AG08396 (cell line): Measurements from ENCODE around the gene CATSPERE.
"Not testable (repeated sequence)": the region's sequence is repeated elsewhere in the genome, so short reads cannot be mapped to it uniquely, and the experiment has no call there.

Source experiments
- DNase-seq: peaks from one replicate; pipeline ENCODE4 v3.0.0; 2012; ENCODE audit warnings: low spot score, mixed read lengths

The CATSPERE gene

DNA sequence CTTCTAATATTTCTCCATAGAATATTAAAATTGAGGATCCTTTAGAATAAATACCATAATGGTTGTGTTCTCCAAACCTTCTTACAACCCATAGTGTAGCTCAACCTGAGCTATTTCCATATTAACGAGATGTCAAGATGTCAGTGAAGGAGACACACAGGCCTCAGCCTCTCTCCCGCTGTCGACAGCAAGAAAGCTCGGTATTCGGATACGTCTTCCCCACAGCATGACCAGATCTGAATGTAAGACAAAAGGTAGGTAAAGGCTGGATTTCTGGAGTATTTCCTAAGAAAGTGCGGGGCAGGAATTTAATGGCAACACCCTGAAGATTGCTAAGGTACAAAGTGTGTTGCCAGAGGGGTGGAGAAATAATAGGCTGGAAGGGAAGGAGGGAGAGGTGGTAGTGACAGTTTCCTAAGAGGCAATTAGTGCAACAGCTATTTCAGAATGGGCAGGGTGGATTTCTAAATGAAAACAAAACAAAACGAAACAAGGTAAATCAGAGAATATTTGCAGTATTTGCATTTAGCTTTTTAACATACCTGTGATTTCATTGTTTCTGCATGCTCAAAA, 11.1 kb upstream of the CATSPERE start:
- no peak for DNase-seq

DNA sequence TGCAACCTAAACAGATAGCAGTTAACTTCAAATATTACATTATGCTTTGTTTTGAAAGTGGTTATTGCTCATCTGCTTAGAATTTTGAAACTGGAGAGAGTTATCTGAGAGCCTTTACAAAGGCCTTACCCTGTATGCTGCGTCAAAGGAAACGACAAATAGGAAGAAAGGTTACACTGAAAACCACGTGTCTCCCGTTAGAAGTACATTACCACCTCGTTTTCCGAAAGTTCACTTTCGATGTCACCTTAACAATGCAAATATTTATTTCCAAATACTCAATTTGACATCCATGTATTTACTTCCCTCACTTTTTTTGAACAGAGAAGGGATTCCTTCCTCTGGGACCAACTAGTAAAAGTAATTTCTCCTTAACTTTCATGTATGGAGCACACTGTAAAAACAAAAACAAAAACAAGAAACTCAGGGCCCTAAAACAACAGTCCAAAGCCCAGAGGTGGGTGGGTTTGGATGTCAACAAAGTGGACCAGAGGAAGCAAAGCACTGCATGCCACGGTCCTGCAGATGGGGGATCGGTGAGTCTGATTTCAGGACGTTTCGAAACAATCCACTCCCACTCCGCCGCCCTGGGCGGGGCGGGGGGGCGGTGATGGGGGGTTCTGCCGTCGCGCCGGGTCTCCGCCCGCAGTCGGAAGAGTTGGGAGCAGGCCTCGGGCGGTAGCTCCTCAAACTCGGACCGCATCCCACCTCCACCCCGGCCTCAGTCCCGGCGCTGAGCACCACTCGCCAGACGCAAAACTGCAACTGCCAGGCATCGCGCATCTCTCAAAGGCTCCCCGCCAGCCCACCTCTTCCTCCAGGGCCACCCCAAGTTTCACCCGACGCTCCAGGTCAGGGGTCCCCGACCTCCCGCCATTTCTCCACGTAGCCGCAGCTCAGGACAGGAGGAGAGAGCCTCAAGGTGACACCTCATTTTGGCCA, 10.2 kb upstream of the CATSPERE start:
- DNase-seq: peak; percentile 52

DNA sequence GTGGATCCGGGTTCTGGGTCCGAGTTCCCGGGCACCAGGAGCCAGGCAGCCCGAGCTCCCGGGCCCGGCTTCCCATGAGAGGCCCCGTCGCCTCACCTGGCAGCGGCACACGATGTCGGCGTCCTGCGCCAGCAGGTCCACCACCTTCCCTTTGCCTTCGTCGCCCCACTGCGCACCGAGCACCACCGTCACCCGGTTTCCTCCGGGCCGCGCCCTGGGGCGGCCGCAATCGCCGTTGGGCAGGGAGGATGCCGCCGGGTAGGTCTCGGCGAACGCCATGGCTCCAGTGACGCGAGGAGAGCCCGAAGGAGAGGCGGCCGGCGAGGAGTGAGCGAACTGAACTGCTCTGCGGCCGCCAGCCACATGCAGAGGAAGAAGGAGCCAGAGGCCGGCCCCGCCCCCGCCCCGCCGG, 9.5 kb upstream of the CATSPERE start, which contains the start of gene ADSS2:
ADSS2 (minus strand) TSS at position 371 of the 412 bp plus-strand sequence; CDS start at position 279, 92 bp downstream.
- DNase-seq: no peak

DNA sequence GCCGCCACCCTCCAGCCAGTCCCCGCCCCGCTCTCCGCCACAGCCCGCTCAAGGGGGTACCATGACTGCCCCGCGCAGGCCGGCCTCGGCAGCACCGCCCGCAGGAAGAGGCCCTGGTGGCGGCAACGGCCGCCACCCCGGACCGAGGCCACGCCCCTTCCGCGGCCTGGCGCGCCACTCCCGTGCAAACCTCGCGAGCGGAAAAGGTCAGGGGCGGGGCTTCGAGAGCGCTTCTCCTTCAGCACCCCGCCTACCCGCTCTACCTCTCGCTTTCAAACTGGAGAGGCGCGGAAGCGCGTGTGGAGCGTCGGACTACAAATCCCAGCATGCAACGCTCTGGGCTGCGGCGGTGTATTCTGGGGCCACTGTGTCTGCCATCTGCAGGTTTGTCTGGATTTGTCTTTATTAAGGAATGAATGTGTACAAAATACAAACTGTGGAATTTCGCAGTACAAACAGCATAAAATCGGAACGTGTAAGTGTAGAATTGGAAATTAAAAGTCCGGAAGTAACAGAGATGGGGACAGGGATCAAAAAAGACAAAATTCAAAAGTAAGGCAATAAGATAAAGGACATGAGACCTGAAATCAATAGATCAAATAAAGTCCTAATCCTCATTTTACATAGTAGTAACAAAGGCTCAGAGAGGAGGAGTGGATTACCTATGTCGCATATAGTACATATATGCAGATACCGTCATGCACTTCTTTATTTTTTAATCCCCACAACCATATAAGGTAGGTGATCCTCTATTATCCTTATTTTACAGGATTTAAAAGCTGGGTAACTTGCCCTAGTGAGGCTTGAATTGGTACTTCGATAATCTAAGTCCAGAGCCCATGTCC, 8.9 kb upstream of the CATSPERE start:
- DNase-seq: peak; percentile 98

DNA sequence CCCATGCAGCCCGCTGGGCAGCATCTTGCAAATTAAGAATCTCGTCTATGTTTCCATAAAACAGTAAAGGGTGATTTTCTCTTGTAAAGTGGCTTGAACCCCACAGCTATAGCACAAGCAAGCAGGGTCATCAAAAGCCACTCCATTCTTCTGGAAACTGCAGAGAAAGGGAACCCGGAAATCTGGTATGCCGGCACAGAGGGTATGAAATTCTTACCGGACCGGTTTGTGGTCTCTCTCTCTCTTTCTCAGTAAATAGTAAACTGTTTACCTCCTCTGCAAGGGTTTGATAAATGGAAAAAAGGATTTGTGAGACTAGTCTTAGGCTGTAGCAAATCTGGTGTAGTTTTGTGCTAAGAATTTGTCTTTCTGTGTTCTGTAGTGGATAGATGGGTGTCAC, 6.7 kb upstream of the CATSPERE start:
- no peak for DNase-seq

DNA sequence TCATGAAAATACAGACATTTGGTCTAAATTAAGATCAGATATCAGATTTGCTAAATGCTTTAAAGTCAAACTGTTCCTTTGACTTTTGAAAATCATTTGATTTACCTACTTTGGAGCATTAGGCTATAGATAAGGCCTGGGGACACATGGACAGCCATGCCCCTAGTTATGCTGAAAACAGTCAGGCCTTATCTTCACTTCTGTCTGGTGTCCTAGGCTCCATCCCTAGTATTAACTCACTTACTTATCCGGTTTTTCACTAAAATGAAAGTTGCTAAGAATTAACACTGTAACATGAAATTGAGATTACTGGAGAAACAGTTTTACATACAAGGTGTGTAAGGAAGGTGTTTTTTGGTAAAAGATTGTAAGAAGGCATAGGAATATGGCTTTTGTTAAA, 4.5 kb upstream of the CATSPERE start:
- no peak for DNase-seq

DNA sequence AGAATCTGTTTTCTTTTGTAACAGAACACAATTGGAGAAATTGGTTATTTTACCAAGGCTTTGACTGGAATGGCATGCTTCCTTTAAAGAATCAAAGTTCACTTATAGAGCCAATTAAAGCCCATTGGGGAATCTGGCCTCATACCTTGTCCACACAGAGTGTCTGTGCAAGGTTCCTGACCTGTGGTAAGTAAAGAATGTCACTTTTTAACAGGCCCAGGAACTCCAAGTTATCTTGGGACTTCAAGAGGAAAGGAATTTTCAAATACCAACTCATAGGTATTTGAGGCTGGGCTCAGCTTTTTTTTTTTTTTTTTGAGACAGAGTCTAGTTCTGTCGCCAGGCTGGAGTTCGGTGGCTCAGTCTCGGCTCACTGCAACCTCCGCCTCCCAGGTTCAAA, 2.3 kb upstream of the CATSPERE start:
- DNase-seq: no peak

DNA sequence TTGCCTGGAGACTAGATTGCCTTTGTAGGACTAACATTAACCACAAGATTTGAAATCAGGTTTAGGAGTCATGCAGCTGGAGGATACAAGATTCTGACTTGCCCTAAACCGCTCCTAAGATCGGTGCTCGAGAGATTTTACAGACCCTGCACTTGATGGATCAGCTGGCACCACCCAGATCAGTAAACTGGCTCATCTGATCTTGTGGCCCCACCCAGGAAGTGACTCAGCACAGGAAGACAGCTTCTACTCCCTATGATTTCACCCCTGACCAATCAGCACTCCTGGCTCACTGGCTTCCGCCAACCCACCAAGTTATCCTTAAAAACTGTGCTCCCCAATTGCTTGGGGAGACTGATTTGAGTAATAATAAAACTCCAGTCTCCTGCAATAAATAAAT, 876 bp upstream of the CATSPERE start:
- DNase-seq: no peak

DNA sequence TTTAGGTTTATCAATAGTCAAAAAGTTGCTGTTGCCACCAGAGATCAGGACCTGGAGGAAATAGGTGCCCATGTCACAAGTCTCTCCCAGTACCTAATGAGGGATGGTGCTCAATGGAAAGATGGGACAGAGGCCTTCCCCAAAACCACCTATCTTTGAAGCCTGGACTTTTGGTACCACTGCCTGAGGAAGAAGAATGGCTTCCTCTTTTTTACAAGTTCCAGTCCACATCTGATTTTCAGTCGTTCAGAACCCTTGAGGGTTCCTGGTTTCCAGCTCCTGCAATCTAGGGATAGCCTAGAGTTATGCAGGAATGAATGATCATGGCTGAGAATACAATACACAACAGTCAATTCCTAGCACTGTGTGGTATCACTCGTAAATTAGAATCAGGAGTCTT, 5.7 kb downstream of the CATSPERE start:
- DNase-seq: no peak

DNA sequence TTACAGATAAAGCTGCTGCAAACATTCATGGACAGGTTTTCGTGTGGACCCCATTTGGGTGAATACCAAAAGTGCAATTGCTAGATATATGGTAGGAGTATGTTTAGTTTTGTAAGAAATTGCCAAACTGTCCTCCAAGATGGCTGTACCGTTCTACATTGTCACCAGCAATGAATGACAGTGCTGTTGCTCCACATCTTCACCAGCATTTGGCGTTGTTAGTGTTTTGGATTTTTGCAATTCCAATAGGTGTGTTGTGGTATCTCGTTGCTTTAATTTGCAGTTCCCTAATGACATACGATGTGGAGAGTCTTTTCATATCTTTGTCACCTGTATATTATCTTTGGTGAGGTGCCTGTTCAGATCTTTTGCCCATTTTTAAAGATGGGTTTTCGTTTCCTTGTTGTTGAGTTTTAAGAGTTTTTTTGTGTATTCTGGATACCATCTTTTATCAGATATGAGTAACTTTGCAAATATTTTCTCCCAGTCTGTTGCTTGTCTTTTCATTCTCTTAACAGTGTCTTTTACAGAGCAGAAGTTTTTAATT, 12.1 kb downstream of the CATSPERE start:
- no peak for DNase-seq

DNA sequence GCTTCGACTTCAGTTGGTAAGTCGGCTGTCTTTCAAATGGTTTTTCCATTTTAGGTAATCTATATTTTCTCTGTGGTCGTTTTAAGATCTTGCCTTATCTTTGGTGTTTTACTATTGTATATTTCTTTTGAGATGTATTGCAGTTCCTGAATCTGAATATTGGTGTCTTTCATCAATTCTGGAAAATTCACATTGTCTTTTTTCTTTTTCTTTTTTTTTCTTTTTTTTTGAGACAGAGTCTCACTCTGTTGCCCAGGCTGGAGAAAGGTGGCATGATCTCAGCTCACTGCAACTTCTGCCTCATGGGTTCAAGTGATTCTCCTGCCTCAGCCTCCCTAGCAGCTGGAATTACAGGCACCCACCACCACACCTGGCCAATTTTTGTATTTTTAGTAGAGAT, 23.9 kb downstream of the CATSPERE start:
- not testable (repeated sequence) for DNase-seq

DNA sequence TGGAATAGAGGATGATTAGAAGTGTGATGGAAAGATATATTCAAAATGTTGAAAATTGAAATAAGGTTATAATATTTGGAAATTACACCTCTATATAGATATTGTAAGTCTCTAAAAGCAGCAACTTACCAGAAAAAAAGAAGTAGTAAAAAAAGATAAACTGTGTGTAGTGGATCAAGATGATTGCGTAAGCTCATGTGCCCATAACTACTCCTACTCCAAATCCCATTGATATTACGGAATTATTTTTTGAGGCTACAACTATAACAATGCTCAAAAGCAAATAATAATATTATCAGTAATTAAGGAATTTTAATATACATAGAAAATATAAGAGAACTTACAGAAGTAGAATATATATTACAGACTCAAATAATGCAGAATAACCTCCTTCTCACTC, 33.6 kb downstream of the CATSPERE start:
- no peak for DNase-seq

DNA sequence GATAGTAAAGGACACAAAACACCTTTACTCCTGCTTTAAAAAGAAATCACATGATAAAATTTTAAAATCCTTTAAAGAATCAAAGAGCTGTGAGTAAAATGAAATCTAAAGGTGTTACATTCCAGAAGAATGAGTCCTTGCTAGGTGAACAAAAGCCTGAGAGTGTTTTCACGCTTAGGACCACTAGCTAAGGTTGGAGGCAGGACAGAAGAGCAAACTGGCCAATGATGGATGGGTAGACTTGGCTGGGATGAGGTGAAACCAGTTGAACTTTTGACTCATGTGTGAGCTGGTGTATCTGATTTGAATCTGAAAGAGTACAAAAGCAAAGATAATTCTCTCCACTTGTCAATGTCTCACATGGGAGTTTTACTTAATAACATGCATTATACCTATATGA, 35.1 kb downstream of the CATSPERE start:
- no peak for DNase-seq

DNA sequence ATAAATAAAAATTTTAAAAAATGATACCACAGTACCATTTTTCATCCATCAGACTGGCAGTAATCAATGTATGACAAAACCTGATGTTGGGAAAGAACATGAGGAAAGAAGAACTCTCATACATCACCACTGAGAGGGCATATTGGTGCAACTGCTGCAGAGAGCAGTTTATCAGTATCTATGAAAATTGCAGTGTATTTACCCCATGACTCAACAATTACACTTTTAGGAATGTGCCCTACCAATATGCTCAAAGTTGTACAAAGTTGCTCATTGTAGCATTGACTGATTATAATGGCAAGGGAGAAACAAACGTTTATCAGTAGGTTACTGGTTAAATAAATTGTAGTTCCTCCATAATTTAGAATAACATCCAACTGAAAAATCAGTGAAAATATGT, 36.7 kb downstream of the CATSPERE start:
- DNase-seq: peak; percentile 5

DNA sequence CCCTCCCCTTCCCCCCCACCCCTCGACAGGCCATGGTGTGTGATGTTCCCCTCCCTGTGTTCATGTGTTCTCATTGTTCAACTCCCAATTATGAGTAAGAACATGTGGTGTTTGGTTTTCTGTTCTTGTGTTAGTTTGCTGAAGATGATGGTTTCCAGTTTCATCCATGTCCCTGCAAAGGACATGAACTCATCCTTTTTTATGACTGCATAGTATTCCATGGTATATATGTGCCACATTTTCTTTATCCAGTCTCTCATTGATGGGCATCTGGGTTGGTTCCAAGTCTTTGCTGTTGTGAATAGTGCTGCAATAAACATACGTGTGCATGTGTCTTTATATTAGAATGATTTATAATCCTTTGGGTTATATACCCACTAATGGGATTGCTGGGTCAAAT, 38.4 kb downstream of the CATSPERE start:
- not testable (repeated sequence) for DNase-seq

DNA sequence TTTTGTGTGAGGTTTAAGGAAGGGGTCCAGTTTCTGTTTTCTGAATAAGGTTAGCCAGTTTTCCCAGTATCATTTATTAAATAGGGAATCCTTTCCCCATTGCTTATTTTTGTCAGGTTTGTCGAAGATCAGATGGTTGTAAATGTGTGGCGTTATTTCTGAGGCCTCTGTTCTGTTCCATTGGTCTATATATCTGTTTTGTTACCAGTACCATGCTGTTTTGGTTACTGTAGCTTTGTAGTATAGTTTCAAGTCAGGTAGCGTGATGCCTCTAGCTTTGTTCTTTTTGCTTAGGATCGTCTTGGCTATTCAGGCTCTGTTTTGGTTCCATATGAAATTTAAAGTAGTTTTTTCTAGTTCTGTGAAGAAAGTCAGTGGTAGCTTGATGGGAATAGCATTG, 39.4 kb downstream of the CATSPERE start:
- not testable (repeated sequence) for DNase-seq

DNA sequence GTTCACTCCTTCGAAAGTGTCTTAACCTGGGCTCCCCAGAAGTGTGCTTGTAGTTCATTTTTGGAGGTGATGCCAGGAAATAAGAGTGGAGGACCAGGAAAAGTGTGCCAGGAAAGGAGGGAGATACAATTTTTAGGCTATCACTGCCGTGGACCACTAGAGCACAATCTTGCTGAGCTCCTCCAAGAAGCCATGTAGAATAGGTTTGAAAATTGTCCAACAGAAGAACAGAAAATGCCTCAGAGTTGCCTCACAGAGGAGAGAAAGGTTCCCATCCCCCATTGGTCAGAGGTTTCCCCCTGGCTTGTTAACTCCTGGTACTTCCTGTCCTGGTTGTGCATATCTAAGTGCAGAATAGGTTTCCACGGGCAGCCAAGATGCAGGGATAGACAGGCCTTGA, 41.6 kb downstream of the CATSPERE start:
- no peak for DNase-seq

DNA sequence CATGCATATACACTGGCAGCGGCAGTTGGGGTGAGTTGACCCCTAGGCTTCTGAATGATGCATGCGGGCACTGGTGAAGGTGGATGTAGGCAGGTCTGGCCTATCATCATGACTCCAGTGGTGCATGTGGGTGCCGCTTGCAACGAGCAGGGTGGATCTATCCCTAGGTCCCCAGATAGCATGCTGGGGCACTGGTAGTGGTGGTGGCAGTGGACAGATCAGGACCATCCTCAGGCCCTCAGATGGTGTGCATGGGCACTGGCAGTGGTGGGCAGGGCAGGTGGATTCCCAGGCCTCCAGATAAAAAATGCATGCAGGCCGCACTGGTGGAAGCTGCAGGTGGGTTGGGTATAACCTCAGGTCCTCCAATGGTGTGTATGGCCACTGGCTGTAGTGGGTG, 52.4 kb downstream of the CATSPERE start:
- DNase-seq: no peak

DNA sequence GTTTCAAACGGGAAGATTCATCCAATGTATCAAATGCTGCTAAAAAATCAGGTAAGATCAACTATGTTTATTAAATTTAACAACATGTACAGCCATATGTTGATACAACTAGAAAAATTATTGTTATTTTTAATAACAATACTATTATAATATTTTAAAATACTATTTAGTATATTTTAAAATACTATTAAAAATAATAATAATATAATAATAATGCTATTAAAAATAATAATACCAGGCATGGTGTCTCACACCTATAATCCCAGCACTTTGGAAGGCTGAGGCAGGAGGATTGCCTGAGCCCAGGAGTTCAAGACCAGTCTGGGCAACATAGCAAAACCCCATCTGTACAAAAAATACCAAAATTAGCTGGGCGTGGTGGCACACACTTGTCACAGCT, 54.6 kb downstream of the CATSPERE start:
- no peak for DNase-seq

DNA sequence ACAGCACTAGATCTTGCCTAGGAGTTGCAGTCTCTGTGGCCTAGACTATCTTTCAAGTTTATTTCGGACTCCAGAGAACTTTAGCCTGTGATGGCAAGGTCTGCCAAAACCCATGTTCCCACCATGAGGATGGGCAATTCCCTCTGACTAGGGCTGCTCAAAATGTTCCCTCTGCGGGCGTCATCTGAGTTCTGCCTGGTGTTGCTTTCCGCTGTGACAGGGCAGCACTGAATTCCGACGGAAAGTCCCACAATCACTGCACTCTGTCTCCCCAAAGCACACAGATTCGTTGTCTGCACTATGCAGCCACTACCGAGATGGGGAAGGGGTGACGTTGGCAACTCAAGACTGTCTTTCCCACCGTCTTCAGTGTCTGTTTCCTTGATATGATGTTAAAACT, 75.2 kb downstream of the CATSPERE start:
- DNase-seq: no peak

DNA sequence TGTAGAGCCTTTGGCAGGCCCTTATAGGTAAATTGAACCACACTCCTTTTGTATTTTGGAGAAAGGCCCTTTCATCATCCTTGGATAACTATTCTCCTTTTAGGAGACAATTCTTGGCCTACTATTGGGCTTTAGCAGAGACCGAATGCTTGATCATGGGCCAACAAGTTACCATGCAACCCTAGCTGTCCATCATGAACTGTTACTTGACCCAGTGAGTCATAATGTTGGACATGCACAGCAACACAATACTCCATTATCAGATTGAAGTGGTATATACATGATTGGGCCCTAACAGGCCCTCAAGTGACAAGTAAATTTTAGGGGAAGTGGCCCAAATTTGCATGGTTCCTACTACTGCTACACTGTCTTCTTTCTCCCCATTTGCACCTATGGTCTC, 84.4 kb downstream of the CATSPERE start:
- no peak for DNase-seq

DNA sequence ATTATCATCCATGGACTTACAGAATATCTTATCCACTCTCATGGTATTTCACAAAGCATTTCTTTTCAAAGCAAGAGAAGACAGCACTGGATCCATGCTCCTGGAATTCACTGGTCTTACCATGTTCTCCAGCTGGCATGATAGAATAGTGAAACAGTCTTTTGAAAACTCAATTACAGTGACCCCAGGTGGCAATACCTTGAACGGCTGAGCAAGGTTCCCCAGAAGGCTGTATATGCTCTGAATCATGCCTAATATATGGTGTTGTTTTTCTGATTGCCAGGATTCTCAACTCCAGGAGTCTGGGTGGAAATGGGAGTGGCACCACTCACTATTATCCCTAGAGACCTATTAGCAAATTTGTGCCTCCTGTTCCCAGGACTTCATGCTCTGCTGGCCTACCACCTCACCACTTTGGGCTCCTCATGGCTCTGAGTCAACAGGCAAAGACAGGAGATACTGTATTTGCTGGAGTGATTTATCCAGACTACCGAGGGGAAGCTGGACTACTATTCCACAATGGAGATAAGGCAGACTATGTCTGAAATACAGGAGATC, 87.6 kb downstream of the CATSPERE start:
- DNase-seq: no peak
